Fibroblast of the aortic adventitia (primary cell): ENCODE results near the gene USP19. TPM values are rescaled to one million over a fixed set of nuclear protein-coding genes. Genes with fewer than 3 reads are reported as not detected.
A peak's percentile ranks its signal among the peaks of the same experiment; 100 is the strongest.

Experiments
- DNase-seq: peaks from one replicate; pipeline ENCODE4 v3.0.0-alpha.2; 2010; ENCODE audit warnings: low read depth
- H3K4me3 ChIP-seq: 2 replicates; pipeline ENCODE4 v1.5.1; 2011; ENCODE audit warnings: low read depth, mild to moderate bottlenecking, control low read depth, low read length, moderate library complexity
- total RNA-seq: library from RNA; depleted of rRNA; stranded (reverse); fragments of >200 nt; gene quantifications from 2 replicates; pipeline ENCODE4 v1.2.3, GENCODE V29; 2012; ENCODE audit warnings: low replicate concordance
- TF ChIP-seq, protein P1 (sequence below): IDR thresholded peaks from 2 replicates; pipeline ENCODE4 v1.5.1; 2011; ENCODE audit warnings: mild to moderate bottlenecking, low read length, control low read depth, inconsistent platforms; ENCODE audit not compliant: insufficient read depth

USP19 gene
- total RNA-seq, 1 donor: 36.0 TPM

DNA sequence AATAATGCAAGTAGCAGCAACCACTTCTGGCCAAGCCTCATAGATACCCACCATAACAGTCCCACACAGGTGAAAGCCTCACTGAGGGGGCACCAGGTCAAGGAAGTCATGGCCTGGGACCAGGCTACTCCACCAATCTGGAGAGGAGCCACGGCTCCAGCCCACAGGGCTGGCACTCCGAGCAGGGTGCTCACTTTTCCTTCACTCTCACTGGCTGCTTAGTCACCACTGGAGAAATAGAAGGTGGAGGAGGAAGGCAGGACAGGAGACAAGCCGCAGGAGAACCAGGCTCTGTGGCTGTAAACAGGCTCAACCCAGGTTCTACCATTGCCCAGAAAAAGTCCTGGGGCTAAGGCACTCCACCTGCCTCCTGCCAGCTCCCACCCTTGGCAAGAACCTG is 1.2 kb downstream of the USP19 start:
- peak; percentile 34 for DNase-seq
- peak overlapping the region; percentile 93 for H3K4me3 ChIP-seq

DNA sequence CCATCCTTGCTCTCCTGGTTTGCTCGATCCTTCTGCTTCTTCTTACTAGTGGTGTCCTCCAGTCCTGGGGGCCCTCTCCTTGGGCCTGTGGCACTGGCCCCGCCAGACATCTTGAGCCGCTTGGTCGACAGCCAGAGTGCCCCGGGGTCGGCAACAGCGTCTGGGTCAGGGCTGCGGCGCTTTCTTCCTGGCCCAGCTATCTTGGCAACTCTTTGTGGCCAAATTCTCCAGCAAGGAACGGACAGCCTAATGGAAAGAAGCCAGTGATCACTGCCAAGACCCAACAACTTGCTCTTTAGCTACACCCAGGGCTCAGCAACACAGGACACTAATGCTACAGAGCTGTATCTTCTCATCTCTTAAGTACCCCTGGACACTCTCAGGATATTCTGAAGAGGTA is 1.6 kb downstream of the USP19 start:
- DNase-seq: peak; percentile 83
- H3K4me3 ChIP-seq: peak overlapping the region; percentile 93
- TF ChIP-seq, protein P1, sequence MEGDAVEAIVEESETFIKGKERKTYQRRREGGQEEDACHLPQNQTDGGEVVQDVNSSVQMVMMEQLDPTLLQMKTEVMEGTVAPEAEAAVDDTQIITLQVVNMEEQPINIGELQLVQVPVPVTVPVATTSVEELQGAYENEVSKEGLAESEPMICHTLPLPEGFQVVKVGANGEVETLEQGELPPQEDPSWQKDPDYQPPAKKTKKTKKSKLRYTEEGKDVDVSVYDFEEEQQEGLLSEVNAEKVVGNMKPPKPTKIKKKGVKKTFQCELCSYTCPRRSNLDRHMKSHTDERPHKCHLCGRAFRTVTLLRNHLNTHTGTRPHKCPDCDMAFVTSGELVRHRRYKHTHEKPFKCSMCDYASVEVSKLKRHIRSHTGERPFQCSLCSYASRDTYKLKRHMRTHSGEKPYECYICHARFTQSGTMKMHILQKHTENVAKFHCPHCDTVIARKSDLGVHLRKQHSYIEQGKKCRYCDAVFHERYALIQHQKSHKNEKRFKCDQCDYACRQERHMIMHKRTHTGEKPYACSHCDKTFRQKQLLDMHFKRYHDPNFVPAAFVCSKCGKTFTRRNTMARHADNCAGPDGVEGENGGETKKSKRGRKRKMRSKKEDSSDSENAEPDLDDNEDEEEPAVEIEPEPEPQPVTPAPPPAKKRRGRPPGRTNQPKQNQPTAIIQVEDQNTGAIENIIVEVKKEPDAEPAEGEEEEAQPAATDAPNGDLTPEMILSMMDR: no peak

More for the DNA sequence above, 1.2 kb downstream of the USP19 start:
- TF ChIP-seq, protein P1: no peak

DNA sequence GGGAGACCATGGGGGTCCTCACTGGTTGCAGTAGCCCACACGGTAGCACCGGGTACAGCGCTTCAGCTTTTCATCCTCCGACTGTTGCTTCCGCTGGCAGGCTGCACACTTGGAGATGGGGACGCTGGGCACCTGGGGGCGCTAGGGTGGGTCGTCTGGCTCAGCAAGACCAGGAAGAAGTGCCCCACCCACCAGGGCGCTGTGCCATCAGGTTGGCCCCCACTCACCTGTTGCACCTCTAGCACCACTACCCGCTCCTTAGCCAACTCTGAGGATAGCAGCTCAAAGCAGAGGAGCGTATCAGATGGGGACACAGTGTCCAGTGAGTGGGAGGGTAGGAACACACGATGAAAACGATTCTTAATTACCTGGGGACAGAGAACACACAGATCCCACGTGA is 8.4 kb downstream of the USP19 start:
- TF ChIP-seq, protein P1: no peak
- H3K4me3 ChIP-seq: no peak overlapping the region
- no peak for DNase-seq

DNA sequence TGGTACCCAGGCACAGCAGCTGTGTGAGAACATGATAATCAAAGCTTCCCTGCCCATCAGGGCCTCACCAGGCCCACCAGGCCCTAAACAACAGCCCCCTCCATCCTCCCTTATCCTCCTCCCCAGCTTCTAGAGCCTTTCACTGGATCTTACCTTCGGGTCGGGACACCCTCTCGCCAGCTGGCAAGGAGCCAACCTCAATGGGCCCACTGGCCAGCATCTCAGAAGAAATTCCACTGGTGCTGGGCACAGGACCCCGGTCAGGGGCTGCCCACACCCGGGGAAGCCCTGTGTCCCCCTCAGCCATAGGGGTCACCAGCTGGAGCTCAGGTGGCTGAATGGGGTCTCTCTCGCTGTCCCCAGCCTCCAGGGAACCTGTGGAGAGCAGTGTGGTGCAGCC is 9.3 kb downstream of the USP19 start:
- DNase-seq: no peak
- TF ChIP-seq, protein P1: no peak
- no peak overlapping the region for H3K4me3 ChIP-seq

DNA sequence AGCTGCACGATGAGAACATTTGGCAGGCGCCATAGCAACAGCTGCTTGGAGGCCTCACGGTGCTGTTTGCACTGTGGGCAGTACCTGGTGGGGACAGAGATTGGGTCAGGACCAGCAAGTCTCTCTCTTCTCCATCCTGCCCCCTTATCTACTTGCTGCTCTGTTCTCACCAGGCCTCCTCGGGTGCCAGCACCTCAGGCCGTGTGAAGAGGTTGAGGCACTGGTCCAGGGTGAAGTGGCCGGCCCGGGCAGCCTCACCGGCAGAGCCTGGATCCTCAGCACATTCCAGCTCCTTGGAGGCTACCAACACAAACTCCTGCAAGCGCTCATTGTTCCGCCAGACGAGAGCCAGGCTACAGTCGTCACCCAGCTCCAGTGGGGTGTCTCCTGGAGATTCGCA is 9.8 kb downstream of the USP19 start:
- TF ChIP-seq, protein P1: no peak
- H3K4me3 ChIP-seq: no peak overlapping the region
- DNase-seq: no peak

DNA sequence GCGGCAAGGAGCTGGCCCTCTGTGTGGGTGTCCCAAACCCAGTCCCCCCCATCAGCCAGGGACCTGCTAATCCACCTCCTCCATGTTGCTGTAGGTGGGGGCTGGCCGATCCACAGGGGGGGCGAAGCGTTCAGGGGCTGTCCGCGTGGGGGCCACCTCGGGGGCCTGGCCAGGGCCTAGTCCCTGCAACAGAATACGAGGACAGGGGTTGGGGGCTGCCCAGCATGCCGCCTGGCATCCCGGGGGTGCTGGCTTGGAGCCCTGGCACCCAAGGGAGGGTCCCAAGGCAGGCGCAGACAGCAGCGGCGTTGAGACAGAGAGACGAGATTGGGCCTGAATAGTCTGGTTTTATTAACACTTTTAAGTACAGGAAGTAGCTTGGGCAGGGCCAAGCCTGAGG is 12.3 kb downstream of the USP19 start:
- no peak for DNase-seq
- TF ChIP-seq, protein P1: no peak
- H3K4me3 ChIP-seq: no peak overlapping the region
